Stimulated activated CD4-positive, alpha-beta T cell treated with anti-CD3 and anti-CD28 coated beads, Interleukin-12 subunit alpha, Interleukin-12 subunit beta, amount 100 ng/mL, for 24 hours (primary cell): Measurements from ENCODE around the gene IQCC.
"Not testable (repeated sequence)": the region's sequence is repeated elsewhere in the genome, so short reads cannot be mapped to it uniquely, and the experiment has no call there.

Experiments used
- DNase-seq, 2 experiments: peaks; one replicate each; pipeline ENCODE4 v3.0.0-alpha.2; 2020; ENCODE audit warnings: low read depth in 2 of 2

Gene IQCC

DNA sequence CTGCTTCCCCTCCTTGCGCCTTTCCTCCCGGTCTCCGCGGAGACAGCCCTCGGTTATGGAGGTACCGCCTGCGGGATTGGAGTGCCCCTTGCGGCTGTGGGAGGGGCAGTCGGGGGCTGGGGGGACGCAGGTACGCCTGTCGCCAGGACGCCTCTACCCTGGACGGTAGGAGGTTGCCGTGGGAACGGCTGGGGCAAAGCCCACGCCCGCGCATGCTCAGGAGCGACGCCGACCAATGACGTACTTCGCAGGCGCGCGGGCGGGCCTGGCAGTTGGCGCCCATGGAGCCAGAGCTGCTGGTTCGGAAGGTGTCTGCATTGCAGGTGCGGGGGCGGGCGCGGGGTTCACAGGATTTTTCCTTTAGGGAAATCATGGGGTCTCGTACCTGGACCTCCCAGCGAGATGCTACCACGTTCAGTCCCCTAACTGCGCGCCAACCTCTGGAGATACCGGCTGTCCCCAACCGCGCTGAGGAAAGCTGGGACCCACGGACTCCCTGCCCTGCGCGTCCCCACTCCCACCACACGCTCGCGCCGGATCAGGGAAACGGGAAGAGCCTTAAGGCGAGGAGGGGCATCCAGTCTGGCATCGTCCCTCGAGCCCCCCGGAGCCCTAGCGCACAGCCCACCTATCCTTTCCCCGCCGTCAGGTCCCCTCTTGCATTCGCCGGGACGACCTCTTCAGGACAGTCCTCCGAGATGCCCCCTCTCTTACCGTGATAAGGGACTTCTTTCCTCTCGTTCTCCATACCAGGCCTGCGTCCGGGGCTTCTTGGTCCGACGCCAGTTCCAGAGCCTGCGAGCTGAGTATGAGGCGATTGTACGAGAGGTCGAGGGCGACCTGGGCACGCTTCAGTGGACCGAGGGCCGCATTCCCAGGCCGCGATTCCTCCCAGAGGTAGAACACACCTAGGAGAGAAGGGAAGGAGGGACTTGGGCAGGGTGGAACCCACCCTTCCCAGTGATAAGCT, at the start of gene IQCC:
Gene IQCC, plus strand, starts transcription at position 271 of the 970 bp plus-strand sequence. Its CDS starts 11 bp downstream, at position 282.
- peak; percentile 73 to 81 for DNase-seq

DNA sequence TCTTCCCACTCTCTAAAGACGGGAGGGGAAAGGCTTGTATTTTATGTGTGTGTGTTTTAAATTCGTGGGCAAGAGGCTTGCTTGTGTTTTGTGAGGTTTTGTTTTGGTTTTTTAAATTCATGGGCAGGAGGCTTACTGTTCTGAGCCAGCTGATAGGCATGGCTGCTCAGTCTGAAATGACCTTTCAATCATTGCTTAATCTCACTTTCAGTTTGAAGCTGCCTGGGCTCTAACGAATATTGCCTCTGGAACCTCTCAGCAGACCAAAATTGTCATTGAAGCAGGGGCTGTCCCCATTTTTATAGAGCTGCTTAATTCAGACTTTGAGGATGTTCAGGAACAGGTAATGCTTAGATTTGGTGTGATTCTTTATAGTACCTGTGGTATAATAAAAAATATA, 46.3 kb upstream of the IQCC start:
- no peak for DNase-seq

DNA sequence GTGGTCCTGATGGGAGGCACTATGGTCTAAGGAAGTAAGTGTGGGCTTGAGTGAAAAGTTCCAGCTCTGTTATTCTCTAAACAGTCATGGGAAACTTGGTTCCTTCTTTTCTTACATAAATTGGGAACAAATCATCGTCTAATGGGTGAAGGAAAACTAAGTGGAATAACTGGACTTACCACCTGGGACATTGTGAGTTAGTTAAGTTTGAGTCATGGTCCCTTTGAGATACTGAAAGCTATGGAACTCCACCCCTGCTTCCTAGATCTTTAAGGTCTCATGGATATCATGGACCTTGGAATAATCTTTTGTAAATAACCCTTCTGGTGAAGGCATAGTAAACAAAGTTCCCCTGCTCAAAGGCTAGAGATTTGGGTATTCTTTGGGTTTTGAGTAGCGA, 42.1 kb upstream of the IQCC start:
- DNase-seq: no peak

DNA sequence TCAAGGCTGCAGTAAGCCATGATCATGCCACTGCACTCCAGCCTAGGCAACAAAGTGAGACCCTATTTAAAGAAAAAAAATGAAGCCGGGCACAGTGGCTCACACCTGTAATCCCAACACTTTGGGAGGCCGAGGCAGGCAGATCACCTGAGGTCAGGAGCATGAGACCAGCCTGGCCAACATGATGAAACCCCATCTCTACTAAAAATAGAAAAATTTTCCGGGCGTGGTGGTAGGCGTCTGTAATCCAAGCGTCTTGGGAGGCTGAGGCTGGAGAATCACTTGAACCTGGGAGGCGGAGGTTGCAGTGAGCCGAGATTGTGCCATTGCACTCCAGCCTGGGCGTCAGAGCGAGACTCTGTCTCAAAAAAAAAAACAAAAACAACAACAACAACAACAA, 39.8 kb upstream of the IQCC start:
- not testable (repeated sequence) for DNase-seq

DNA sequence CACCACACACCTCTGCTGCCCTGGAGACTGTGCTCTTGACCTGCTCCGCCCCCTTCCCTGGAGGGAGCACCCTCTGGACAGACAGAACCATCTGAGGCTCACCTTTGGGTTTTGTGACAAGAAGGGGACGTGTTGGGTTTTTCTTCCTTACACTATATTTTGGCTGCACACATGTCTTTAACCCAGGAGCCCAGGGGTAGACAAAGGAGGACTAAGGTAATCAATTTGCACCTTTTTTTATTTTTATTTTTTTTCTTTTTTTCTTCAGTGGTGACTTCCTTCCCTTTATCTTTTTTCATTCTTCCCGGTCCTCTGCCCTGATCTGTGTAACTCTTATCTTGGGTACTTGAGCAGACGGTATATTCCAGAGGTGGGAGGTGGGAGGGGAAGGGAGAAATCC, 34.5 kb upstream of the IQCC start:
- no peak for DNase-seq

DNA sequence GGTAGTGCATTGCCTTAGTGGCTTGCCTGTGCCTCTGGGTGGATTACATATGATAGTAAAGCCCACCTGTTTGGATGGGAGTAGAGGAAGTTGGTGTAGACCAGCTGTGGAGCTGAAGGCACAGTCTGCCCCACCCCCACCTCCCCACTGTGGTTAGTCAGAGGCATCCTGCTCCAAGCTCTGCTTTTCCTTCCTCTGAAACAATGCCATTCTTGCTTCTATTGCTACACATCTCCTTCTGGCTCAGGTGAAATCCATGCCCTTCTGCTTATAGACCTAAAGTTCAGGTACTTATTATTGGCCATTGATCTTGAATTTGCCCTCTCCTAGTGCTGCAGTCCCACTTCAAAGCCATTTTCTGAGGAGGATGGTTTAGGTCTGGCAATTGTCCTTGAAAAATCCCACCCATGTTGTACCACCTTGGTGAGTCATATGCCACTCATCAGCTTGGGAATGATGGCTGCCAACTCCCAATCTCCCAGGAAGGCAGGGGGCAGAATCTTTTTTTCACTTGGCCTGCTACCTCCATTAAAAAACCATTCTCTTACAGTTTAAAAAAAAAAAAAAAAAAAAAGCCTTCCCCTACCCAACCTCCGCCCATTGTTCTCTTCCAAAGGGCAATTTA, 32.7 kb upstream of the IQCC start:
- DNase-seq: no peak

DNA sequence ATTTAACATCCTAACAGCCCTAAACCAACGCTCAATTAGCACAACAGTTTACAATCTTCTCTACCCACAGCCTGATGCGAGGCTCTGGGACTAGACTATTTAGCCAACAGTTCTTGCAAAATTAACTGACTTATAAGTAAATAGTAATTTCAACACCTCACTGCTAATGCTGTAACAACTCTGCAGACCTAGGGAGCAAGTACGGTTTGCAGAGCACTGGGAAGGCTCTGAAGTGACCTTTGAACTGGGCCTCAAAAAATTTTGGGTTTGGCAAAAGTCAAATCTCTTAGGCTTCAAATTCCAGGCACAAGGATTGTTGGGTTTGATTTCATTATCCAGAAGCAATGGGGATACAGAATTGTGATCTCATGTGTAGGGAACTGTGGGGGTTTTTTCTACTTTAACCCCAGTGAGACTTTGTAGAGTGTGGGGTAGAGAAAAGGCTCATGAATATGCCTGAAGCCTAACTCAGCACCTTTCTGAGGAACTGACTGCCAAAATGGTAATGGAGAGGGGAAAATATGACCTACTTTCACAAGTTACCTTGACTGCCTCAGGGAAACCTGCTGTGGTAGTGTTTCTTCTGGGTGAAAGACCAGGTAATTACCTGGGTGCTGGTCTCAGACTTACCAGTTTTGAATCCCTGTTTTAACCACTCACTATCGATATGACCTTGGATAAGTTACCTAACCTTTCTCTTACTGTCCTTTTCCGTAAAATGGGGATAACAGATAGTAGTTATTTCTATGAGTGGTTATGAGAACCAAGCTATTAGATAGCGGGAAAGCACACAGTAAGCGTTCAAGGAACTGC, 26.9 kb upstream of the IQCC start:
- DNase-seq: no peak

DNA sequence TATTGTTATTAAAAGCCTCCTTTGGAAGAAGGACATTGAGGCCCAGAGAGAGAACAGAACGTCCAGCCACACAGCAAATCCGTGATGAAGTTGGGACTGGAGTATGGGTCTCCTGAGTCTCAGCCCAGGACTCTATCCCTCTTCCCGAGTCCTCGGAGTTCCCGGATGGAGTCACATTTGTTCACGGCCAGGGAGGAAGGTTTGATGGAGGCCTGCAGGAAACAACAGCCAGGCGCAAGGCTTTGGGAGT, 26.4 kb upstream of the IQCC start:
- no peak for DNase-seq

DNA sequence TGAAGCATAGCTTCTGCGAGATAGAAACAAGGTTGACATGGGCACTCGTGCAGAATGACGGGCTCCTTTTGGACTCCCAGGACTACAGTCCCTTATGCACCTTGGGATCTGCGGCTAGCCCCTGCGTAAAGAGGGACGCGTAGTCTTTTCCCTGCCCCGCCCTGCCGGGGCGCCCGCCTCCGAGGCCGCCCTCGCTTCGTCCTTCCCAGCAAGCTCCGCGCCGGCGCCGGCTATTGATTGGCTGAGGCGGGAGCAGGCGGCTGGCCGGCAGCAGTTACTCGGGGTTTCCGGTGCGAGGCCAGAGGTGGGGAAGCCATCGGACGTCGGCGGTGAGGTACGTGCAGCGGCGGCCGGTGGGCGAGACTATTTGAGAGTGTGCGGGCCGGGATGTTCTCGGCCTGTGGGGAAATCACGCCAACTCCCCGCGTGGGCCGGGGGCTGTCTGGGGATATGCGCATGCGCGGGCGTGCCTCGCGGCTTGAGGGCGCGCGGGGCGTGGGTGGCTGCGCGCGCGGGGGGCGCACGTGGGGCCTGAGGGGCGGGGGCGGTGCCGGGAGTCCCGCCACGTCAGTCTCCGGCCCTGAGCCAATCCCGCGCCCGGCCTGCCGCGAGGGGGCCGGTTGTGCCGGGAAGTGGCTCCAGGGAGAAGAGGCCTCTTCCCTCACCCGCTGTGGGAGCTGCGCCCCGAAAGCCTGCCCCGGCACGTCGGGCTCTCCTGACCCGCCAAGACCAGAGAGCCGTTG, 25.9 kb upstream of the IQCC start, which contains the start of gene TXLNA:
Gene TXLNA, plus strand, starts transcription at position 233 of the 743 bp plus-strand sequence. CDS start 671 bp downstream, outside the sequence.
- peak; percentile 76 to 88 for DNase-seq

DNA sequence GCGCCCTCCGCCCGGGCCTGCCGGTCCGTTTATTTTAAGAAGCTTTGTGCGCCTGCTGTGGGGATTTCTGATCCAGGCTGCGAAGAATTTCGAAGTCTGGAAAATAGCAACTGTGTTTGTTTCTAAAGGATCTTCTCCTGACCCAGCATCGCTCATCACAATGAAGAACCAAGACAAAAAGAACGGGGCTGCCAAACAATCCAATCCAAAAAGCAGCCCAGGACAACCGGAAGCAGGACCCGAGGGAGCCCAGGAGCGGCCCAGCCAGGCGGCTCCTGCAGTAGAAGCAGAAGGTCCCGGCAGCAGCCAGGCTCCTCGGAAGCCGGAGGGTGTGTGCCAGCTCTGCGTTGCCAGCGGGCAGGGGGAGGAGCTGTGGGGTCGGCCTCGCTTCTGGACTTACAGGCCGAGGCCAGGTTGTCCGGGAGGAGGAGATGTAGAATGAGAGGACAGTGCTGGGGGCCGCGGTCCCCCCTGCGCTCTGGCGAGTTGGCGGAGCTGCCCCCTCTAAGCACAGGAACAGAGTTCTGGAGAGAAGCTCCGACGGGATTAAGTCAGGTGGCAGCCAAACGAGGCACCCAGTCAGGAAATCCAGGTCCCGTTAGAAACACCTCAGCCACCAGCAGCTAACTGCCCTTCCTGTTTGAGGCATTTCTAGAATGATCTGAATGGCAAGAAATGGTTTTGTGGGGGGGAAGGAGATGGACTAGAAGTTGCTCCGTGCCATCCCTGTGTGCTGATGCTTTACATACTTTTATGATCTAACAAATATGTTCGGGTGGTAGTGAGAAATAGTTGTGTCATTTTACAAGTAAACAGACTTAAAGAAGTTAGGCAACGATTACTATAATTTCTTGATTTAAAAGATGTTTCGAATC, 25.0 kb upstream of the IQCC start:
- no peak for DNase-seq

DNA sequence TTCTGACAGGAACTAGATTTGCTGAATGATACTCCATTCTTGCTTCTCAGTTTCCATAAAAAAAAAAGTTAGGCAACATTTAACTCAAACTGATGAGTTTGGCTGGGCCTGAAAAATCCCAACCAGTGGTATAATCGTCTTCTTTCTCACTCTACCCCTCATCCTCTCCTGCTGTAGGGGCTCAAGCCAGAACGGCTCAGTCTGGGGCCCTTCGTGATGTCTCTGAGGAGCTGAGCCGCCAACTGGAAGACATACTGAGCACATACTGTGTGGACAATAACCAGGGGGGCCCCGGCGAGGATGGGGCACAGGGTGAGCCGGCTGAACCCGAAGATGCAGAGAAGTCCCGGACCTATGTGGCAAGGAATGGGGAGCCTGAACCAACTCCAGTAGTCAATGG, 24.4 kb upstream of the IQCC start:
- no peak for DNase-seq

DNA sequence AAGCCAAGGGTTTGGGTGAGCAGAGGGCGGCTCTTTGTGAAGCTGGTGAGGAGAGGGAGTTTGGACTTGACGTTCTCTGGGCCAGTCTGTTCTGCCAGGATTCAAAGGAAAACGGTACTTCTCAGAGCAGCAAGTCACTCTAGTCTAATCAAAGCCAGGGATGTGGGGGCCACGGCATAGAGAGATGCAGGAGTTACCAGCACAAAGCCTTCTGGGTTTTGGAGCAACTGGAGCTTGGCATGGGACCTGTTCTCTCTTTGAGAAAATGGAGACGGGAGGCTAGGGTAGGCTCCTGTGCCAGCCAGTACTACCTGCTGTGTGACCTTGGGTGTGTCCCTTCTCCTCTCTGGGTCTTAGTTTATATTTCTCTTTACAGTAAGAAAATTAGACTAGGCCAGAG, 23.9 kb upstream of the IQCC start:
- no peak for DNase-seq

DNA sequence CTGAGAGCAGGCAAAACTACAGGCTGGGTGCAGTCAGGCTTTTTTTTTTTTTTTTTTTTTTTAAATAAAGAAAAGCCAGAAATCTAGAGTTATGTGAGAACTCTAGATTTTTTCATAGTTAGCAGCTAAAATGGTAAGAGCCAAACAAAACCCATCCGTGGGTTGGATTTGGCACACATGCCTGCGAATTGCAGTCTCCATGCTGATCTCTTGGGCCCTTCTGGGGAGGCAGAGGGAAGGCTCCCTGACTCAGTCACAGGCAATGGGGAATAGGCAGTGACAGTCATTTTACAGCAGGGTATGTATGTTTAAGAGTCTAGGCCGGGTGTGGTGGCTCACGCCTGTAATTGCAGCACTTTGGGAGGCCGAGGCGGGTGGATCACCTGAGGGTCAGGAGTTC, 23.4 kb upstream of the IQCC start:
- no peak for DNase-seq

DNA sequence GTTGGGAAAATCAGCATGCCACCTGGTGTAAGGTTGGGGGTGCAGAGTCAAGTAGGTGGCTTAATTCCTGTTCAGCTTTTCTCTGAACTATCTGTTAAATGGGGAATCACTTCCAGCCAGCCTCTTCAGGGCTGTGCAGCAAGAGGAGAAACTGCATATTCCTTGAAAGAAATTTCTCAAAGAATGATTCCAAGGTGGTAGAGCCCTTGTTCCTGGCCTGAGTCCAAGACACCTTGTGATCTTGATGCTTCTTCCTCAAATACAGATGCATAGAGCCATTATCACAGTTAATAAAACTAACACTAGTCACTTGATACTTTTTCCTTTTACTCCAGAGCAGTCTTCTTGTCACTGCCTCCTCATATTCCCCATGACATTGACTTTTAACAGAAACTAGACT, 20.8 kb upstream of the IQCC start:
- no peak for DNase-seq

DNA sequence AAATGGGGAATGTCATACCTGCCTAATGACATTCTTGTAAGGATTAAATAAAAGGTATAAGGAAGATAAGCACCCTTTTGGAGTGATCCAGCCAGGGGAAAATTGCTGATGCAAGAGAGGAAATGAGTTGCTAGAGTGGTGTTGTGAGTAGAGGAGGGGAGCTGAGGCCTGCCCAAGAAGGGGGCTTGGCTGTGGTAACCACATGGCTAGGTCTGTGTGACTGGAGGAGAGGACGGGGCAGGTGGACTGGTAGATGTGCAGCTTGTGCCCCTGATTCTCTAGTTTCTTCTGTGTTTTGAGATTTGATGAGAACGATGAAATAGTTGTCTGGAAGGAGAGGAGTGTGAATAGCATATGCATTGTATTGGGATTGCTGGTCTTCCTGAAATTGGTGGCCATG, 19.4 kb upstream of the IQCC start:
- no peak for DNase-seq

DNA sequence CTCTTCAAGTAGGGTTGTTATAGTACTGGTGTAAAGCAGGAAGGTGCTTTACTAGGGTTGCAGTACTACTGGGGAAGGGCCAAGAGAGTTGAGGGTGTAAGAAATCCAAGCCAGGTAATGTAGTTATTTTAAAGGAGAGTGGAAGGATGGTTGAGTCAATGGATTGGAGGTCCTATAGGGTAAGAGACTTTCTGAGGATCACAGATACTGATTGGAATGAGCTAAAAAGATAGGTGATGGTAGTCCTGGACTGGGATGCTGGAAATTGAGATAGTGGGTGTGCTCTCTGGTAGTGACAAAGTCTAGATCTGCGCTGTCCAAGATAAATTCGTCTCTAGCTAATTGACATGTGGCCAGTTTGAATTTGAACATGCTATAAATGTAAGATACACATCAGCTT, 19.0 kb upstream of the IQCC start:
- DNase-seq: no peak

DNA sequence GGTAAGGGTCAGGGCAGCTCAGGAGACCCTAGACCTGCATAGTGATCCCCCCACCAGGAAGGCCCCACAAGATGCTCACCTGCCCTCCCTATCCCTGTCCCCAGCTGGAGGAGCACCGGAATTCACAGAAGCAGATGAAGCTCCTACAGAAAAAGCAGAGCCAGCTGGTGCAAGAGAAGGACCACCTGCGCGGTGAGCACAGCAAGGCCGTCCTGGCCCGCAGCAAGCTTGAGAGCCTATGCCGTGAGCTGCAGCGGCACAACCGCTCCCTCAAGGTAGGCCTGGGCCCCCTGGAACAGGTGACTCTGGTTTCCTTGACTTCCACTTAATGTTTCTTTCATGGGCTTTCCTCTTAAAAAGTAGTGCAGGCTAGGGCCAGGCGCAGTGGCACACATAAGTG, 17.6 kb upstream of the IQCC start:
- no peak for DNase-seq

DNA sequence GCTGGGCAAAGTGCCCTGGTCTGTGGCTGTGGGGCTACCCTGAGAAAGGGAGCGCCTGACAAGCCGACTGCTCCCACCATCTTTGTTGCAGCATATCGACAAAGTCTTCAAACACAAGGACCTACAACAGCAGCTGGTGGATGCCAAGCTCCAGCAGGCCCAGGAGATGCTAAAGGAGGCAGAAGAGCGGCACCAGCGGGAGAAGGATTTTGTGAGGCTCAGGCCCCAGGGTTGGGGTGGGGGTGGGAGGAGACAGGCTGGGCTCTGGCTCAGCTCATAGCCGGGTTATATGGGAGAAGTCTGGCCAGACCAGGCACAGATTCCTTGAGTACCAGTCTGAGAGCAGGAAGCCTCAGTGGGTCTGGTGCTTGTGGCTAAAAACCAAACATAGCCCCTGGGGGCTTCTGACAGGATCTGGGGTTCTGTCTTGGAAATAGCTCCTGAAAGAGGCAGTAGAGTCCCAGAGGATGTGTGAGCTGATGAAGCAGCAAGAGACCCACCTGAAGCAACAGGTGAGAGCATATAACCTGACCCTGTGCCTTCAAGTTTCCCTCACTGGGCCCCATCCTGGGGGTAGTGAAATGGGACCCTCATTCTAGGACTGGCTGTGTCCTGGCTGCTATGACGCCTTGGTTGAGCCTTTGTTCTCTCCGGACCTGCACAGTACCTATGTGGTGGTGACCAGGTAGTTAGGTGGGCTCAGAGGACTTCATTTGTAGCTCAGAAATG, 13.1 kb upstream of the IQCC start:
- no peak for DNase-seq

DNA sequence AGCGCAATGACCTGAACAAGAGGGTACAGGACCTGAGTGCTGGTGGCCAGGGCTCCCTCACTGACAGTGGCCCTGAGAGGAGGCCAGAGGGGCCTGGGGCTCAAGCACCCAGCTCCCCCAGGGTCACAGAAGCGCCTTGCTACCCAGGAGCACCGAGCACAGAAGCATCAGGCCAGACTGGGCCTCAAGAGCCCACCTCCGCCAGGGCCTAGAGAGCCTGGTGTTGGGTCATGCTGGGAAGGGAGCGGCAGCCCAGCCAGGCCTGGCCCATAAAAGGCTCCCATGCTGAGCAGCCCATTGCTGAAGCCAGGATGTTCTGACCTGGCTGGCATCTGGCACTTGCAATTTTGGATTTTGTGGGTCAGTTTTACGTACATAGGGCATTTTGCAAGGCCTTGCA, 10.5 kb upstream of the IQCC start:
- DNase-seq: no peak

DNA sequence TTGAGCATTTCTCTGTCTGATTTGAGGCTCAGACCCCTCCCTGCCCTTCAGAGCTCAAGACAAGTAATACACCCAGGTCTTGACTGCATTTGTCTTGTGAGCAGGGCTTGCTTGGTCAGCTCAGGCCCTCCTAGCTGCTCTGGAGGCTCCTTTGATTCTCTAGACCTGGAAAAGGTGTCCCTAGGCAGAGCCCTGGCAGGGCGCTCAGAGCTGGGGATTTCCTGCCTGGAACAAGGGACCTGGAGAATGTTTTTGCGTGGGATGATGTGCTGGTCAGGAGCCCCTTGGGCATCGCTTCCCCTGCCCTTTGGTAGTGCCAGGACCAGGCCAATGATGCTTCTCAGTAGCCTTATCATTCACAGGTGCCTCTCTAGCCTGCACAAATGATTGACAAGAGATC, 9.9 kb upstream of the IQCC start:
- no peak for DNase-seq
